Measurements from ENCODE around the gene CTBP1. TPM values are rescaled to one million over a fixed set of nuclear protein-coding genes. Genes with fewer than 3 reads are reported as not detected.

CTBP1 gene
- total and polyA plus RNA-seq, 2 experiments from 2014 or later, result 74.0 to 192 TPM

GRCh38 chr4:1196421-1197183 lies 52.3 kb downstream of the CTBP1 start:
- H3K36me3 Mint-ChIP-seq (ENCODE audit: low read depth), result no peaks in the 10 kb centered on the region
- Histone ChIP-seq H3K79me2 (replicated peaks; ENCODE audit: insufficient read depth) (no peaks in the 10 kb centered on the region), H4K20me1 (replicated peaks; ENCODE audit: insufficient read depth) (no peaks in the 10 kb centered on the region), H3K4me3 (no peak overlapping the region), H2AFZ (no peak overlapping the region), H3F3A (replicated peaks; ENCODE audit: low read depth) (no peaks in the 10 kb centered on the region), H3K4me2 (no peak overlapping the region), H3K27ac (ENCODE audit: low read depth) (no peak overlapping the region), H3K27me3 (ENCODE audit: insufficient read depth) (no peaks in the 10 kb centered on the region), H3K4me1 (ENCODE audit: insufficient read depth) (no peaks in the 10 kb centered on the region), H3K36me3 (ENCODE audit: insufficient read depth) (no peaks in the 10 kb centered on the region), H3K9me2 (ENCODE audit: insufficient read depth) (no peaks in the 10 kb centered on the region)
- no peak for ATAC-seq
- no peak overlapping the region for H3K27ac Mint-ChIP-seq
- TF ChIP-seq STAT1 (IDR thresholded peaks at IDR 0.05; ENCODE audit: unreplicated experiment) (no peak), REST (IDR thresholded peaks at IDR 0.05; ENCODE audit: unreplicated experiment) (no peak), POLR2AphosphoS5 (IDR thresholded peaks at IDR 0.05; ENCODE audit: low read depth) (no peak), CTCF (conservative IDR thresholded peaks at IDR 0.05; ENCODE audit: low read depth in 2 of 2) (no peak), JUNB (IDR thresholded peaks at IDR 0.05; ENCODE audit: unreplicated experiment) (no peak), ZNF114 (CRISPR knock-in tag; IDR thresholded peaks at IDR 0.05) (no peak), EZH2 (IDR thresholded peaks at IDR 0.05; ENCODE audit: low read depth, unreplicated experiment) (no peak), NANOG (IDR thresholded peaks at IDR 0.05; ENCODE audit: borderline replicate concordance) (no peak), EZH2phosphoT487 (IDR thresholded peaks at IDR 0.05; ENCODE audit: unreplicated experiment) (no peak), ETS1 (IDR thresholded peaks at IDR 0.05) (no peak), ZNF331 (CRISPR knock-in tag; IDR thresholded peaks at IDR 0.05; ENCODE audit: low read depth) (no peak), CREB1 (CRISPR knock-in tag; IDR thresholded peaks at IDR 0.05; ENCODE audit: low read depth) (no peak)
- TF ChIP-seq, protein P1, sequence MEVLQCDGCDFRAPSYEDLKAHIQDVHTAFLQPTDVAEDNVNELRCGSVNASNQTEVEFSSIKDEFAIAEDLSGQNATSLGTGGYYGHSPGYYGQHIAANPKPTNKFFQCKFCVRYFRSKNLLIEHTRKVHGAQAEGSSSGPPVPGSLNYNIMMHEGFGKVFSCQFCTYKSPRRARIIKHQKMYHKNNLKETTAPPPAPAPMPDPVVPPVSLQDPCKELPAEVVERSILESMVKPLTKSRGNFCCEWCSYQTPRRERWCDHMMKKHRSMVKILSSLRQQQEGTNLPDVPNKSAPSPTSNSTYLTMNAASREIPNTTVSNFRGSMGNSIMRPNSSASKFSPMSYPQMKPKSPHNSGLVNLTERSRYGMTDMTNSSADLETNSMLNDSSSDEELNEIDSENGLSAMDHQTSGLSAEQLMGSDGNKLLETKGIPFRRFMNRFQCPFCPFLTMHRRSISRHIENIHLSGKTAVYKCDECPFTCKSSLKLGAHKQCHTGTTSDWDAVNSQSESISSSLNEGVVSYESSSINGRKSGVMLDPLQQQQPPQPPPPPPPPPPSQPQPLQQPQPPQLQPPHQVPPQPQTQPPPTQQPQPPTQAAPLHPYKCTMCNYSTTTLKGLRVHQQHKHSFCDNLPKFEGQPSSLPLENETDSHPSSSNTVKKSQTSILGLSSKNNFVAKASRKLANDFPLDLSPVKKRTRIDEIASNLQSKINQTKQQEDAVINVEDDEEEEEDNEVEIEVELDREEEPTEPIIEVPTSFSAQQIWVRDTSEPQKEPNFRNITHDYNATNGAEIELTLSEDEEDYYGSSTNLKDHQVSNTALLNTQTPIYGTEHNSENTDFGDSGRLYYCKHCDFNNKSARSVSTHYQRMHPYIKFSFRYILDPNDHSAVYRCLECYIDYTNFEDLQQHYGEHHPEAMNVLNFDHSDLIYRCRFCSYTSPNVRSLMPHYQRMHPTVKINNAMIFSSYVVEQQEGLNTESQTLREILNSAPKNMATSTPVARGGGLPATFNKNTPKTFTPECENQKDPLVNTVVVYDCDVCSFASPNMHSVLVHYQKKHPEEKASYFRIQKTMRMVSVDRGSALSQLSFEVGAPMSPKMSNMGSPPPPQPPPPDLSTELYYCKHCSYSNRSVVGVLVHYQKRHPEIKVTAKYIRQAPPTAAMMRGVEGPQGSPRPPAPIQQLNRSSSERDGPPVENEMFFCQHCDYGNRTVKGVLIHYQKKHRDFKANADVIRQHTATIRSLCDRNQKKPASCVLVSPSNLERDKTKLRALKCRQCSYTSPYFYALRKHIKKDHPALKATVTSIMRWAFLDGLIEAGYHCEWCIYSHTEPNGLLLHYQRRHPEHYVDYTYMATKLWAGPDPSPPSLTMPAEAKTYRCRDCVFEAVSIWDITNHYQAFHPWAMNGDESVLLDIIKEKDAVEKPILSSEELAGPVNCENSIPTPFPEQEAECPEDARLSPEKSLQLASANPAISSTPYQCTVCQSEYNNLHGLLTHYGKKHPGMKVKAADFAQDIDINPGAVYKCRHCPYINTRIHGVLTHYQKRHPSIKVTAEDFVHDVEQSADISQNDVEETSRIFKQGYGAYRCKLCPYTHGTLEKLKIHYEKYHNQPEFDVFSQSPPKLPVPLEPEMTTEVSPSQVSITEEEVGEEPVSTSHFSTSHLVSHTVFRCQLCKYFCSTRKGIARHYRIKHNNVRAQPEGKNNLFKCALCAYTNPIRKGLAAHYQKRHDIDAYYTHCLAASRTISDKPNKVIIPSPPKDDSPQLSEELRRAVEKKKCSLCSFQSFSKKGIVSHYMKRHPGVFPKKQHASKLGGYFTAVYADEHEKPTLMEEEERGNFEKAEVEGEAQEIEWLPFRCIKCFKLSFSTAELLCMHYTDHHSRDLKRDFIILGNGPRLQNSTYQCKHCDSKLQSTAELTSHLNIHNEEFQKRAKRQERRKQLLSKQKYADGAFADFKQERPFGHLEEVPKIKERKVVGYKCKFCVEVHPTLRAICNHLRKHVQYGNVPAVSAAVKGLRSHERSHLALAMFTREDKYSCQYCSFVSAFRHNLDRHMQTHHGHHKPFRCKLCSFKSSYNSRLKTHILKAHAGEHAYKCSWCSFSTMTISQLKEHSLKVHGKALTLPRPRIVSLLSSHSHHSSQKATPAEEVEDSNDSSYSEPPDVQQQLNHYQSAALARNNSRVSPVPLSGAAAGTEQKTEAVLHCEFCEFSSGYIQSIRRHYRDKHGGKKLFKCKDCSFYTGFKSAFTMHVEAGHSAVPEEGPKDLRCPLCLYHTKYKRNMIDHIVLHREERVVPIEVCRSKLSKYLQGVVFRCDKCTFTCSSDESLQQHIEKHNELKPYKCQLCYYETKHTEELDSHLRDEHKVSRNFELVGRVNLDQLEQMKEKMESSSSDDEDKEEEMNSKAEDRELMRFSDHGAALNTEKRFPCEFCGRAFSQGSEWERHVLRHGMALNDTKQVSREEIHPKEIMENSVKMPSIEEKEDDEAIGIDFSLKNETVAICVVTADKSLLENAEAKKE (CRISPR knock-in tag; IDR thresholded peaks at IDR 0.05), result no peak
- H3K27me3 Mint-ChIP-seq (ENCODE audit: insufficient read depth, low read depth, poor library complexity), result peaks cover 6% of the 10 kb centered on the region
- H3K9me3 Mint-ChIP-seq, result no peaks in the 10 kb centered on the region
- no peak for DNase-seq (ENCODE audit: low spot score)
- H3K4me3 Mint-ChIP-seq, result no peak overlapping the region
- H3K4me1 Mint-ChIP-seq, result no peaks in the 10 kb centered on the region

All from GM23338 (cell line).